ENCODE results near the gene UVRAG.

Gene UVRAG

DNA sequence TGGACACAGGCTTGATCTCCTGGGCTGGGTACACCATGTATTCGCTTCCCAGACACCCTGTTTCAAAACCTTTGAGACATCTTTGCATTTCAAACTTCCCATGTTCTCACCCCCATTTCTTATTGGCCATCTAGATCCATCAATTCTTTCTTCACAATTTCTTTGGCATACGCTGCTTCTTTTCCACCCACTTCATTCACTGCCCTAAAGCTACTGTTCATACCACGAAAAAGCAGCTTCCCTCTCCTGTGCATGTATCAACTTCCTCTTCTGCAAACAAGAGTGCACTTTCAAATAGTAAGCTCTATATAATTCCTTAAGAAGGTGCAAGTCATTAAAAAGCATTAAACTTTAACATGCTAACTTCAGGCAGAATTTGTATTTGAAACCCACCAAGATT, 21.4 kb downstream of the UVRAG start:
- Histone ChIP-seq H3K36me3 (ENCODE audit: control insufficient read depth, insufficient read depth, low read length) (peaks cover 6% of the 10 kb centered on the region), H3K4me3 (replicated peaks; ENCODE audit: low read depth, low read length) (no peak overlapping the region), H3K27me3 (replicated peaks; ENCODE audit: control insufficient read depth, insufficient read depth, low read length) (no peaks in the 10 kb centered on the region)
- DNase-seq (ENCODE audit: extremely low read depth, insufficient read length): no peak
- TF ChIP-seq, protein P1, sequence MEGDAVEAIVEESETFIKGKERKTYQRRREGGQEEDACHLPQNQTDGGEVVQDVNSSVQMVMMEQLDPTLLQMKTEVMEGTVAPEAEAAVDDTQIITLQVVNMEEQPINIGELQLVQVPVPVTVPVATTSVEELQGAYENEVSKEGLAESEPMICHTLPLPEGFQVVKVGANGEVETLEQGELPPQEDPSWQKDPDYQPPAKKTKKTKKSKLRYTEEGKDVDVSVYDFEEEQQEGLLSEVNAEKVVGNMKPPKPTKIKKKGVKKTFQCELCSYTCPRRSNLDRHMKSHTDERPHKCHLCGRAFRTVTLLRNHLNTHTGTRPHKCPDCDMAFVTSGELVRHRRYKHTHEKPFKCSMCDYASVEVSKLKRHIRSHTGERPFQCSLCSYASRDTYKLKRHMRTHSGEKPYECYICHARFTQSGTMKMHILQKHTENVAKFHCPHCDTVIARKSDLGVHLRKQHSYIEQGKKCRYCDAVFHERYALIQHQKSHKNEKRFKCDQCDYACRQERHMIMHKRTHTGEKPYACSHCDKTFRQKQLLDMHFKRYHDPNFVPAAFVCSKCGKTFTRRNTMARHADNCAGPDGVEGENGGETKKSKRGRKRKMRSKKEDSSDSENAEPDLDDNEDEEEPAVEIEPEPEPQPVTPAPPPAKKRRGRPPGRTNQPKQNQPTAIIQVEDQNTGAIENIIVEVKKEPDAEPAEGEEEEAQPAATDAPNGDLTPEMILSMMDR (IDR thresholded peaks at IDR 0.05; ENCODE audit: insufficient read depth, low read length, poor library complexity, severe bottlenecking): no peak

DNA sequence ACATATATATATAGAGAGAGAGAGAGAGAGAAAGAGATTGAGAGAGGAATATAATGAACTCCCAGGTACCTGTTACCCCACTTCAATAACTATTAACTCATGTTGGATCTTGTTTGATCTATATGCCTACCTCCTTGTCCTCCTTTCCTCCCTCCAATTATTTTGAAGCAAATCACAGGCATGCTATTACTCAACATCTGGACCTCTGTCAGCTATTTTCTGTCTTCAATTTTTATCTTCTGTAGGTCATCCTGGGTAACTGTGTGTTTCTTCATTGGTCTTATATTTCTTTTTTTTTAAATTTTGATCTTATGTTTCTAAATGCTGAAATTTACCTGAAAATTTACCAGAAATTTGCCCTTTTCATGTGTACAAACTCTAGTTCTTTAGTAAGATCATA, 24.8 kb downstream of the UVRAG start:
- Histone ChIP-seq H3K27me3 (replicated peaks; ENCODE audit: control insufficient read depth, insufficient read depth, low read length) (no peaks in the 10 kb centered on the region), H3K36me3 (ENCODE audit: control insufficient read depth, insufficient read depth, low read length) (peaks cover 4% of the 10 kb centered on the region), H3K4me3 (replicated peaks; ENCODE audit: low read depth, low read length) (no peak overlapping the region)
- DNase-seq (ENCODE audit: extremely low read depth, insufficient read length): no peak
- TF ChIP-seq, protein P1 (IDR thresholded peaks at IDR 0.05; ENCODE audit: insufficient read depth, low read length, poor library complexity, severe bottlenecking): no peak

DNA sequence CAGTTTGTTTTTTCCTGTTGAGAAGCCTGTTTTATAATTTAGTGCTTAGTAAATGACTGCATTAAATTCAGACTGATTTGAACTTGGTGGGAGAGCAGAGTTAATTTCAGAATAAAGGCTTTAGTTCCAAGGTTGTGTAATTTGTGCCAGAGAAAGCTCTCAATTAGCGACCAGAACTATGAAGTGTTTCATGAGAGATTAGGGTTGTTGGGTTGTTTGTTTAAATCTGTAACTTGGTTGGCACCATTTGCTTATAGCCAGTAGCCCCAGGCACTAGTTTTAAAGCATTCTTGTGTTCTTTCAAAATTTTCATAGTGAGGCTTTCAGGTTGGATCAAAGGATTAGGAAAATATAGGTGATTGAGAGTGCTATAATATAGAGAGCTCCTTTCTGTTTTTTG, 25.5 kb downstream of the UVRAG start:
- no peak for DNase-seq (ENCODE audit: extremely low read depth, insufficient read length)
- no peak overlapping the region for H3K4me3 ChIP-seq (replicated peaks; ENCODE audit: low read depth, low read length)
- H3K27me3 ChIP-seq (replicated peaks; ENCODE audit: control insufficient read depth, insufficient read depth, low read length): no peaks in the 10 kb centered on the region
- peaks cover 4% of the 10 kb centered on the region for H3K36me3 ChIP-seq (ENCODE audit: control insufficient read depth, insufficient read depth, low read length)
- TF ChIP-seq, protein P1 (IDR thresholded peaks at IDR 0.05; ENCODE audit: insufficient read depth, low read length, poor library complexity, severe bottlenecking): no peak

DNA sequence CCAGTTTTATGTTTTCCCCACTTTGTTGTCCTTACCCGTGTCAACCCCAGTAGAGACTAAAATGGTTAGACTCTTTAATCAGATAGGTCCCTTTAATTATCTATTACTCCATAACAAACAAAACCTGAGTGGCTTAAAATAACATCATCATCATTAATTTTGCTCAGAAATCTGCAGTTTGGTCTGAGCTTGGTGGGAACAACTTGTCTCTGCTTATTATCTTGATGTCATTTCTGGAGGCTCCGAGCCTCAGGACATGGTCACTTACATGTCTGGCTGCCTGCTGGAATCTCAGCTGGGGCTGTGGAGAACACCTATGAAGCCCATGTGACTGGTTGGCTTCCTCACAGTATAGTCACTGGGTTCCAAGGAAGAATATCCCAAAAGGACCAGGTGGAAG, 26.7 kb downstream of the UVRAG start:
- Histone ChIP-seq H3K36me3 (ENCODE audit: control insufficient read depth, insufficient read depth, low read length) (peaks cover 4% of the 10 kb centered on the region), H3K4me3 (replicated peaks; ENCODE audit: low read depth, low read length) (no peak overlapping the region), H3K27me3 (replicated peaks; ENCODE audit: control insufficient read depth, insufficient read depth, low read length) (no peaks in the 10 kb centered on the region)
- TF ChIP-seq, protein P1 (IDR thresholded peaks at IDR 0.05; ENCODE audit: insufficient read depth, low read length, poor library complexity, severe bottlenecking): no peak
- DNase-seq (ENCODE audit: extremely low read depth, insufficient read length): no peak

DNA sequence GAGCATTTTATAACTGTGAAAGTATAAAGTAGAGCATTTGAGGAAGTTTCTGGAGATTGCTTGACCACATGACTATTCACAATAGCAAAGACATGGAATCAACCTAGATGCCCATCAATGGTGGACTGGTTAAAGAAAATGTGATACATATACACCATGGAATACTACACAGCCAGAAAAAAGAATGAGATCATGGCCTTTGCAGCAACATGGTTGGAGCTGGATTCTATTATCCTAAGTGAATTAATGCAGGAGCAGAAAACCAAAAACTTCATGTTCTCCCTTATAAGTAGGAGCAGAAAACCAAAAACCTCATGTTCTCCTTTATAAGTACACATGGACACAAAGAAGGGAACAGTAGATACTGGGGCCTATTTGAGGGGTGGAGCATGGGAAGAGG, 30.3 kb downstream of the UVRAG start:
- TF ChIP-seq, protein P1 (IDR thresholded peaks at IDR 0.05; ENCODE audit: insufficient read depth, low read length, poor library complexity, severe bottlenecking): no peak
- no peaks in the 10 kb centered on the region for H3K27me3 ChIP-seq (replicated peaks; ENCODE audit: control insufficient read depth, insufficient read depth, low read length)
- no peaks in the 10 kb centered on the region; the same call in 1 of the 2 replicates for H3K36me3 ChIP-seq (ENCODE audit: control insufficient read depth, insufficient read depth, low read length)
- DNase-seq (ENCODE audit: extremely low read depth, insufficient read length): no peak
- H3K4me3 ChIP-seq (replicated peaks; ENCODE audit: low read depth, low read length): no peak overlapping the region

DNA sequence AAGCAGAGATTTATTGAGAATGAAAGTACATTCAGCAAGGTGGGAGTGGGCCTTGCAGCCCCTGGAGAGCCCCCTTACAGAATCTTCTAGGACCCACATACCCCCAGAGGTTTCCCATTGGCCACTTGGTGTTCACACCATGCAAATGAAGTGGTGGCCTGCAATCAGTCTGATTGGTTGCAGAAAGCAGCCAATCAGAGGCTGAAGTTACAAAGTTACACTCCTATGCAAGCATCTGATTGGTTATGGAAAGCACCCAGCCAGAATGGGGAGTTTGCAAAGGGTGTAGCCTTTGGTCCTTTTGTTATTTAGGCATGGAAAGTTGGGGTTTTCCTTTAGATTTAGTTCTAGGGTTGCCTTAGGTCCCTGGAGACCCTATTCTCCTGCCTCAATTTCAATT, 34.9 kb downstream of the UVRAG start:
- Histone ChIP-seq H3K36me3 (ENCODE audit: control insufficient read depth, insufficient read depth, low read length) (peaks cover 2% of the 10 kb centered on the region; the same call in 1 of the 2 replicates), H3K4me3 (replicated peaks; ENCODE audit: low read depth, low read length) (no peak overlapping the region), H3K27me3 (replicated peaks; ENCODE audit: control insufficient read depth, insufficient read depth, low read length) (no peaks in the 10 kb centered on the region)
- DNase-seq (ENCODE audit: extremely low read depth, insufficient read length): no peak
- TF ChIP-seq, protein P1 (IDR thresholded peaks at IDR 0.05; ENCODE audit: insufficient read depth, low read length, poor library complexity, severe bottlenecking): no peak
